NCI-H82 treated with DMSO at 0.1 percent for 48 hours (cell line): ENCODE results near the gene JUN.
A peak's percentile ranks its signal among the peaks of the same experiment; 100 is the strongest.

Experiments
- DNase-seq: peaks from one replicate; lab custom pipeline; 2025; ENCODE audit not compliant: unreplicated experiment; lab: John Stamatoyannopoulos, UW

JUN gene

GRCh38 chr1:58764294-58764978, 19.4 kb downstream of the JUN start:
- DNase-seq = no peak

GRCh38 chr1:58763214-58763613, 20.6 kb downstream of the JUN start:
- no peak for DNase-seq

- no peak for DNase-seq
Observed at GRCh38 chr1:58762806-58763205, 21.0 kb downstream of the JUN start.

GRCh38 chr1:58755468-58755872, 28.4 kb downstream of the JUN start:
- no peak for DNase-seq

GRCh38 chr1:58754683-58755467, 29.0 kb downstream of the JUN start:
- DNase-seq = no peak

- no peak for DNase-seq
Observed at GRCh38 chr1:58754073-58754613, 29.7 kb downstream of the JUN start.

GRCh38 chr1:58753431-58753866, 30.4 kb downstream of the JUN start:
- DNase-seq = no peak

- DNase-seq = no peak
Observed at GRCh38 chr1:58749646-58750045, 34.2 kb downstream of the JUN start.

GRCh38 chr1:58748666-58749065, 35.2 kb downstream of the JUN start:
- DNase-seq = no peak

- DNase-seq = no peak
Observed at GRCh38 chr1:58746757-58747156, 37.1 kb downstream of the JUN start.

- DNase-seq = no peak
Observed at GRCh38 chr1:58746182-58746581, 37.7 kb downstream of the JUN start.

GRCh38 chr1:58745666-58746065, 38.2 kb downstream of the JUN start:
- no peak for DNase-seq

- no peak for DNase-seq
Observed at GRCh38 chr1:58745117-58745516, 38.7 kb downstream of the JUN start.

- DNase-seq = no peak
Observed at GRCh38 chr1:58741678-58742553, 41.9 kb downstream of the JUN start.

GRCh38 chr1:58739856-58740466, 43.9 kb downstream of the JUN start:
- peak; percentile 65 for DNase-seq

GRCh38 chr1:58738876-58739275, 45.0 kb downstream of the JUN start:
- DNase-seq = no peak

GRCh38 chr1:58735586-58735985, 48.3 kb downstream of the JUN start:
- no peak for DNase-seq

- DNase-seq = no peak
Observed at GRCh38 chr1:58734630-58735029, 49.2 kb downstream of the JUN start.

- no peak for DNase-seq
Observed at GRCh38 chr1:58732087-58732775, 51.6 kb downstream of the JUN start.
